ENCODE data around the gene GRID1. TPM values are rescaled to one million over a fixed set of nuclear protein-coding genes. Genes with fewer than 3 reads are reported as not detected.

Gene GRID1
- total RNA-seq, 1 experiment from 2014 or later = 0.31 TPM

- Histone ChIP-seq H3K4me3 (ENCODE audit: insufficient read depth, low read depth, low read length) (no peak overlapping the region), H3K27me3 (ENCODE audit: control insufficient read depth, insufficient read depth, low read length) (no peaks in the 10 kb centered on the region), H3K36me3 (replicated peaks; ENCODE audit: control insufficient read depth, insufficient read depth, low read length) (no peaks in the 10 kb centered on the region)
- DNase-seq = no peak
These were observed 359.4 kb downstream of the GRID1 start for GRCh38 chr10:86007171-86007570.

- Histone ChIP-seq H3K27me3 (ENCODE audit: control insufficient read depth, insufficient read depth, low read length) (no peaks in the 10 kb centered on the region), H3K4me3 (ENCODE audit: insufficient read depth, low read depth, low read length) (no peak overlapping the region), H3K36me3 (replicated peaks; ENCODE audit: control insufficient read depth, insufficient read depth, low read length) (no peaks in the 10 kb centered on the region)
- DNase-seq = no peak
These were observed 362.3 kb downstream of the GRID1 start for GRCh38 chr10:86004337-86004736.

GRCh38 chr10:86003201-86003621 is 363.4 kb downstream of the GRID1 start:
- H3K4me3 ChIP-seq (ENCODE audit: insufficient read depth, low read depth, low read length) = no peak overlapping the region
- no peaks in the 10 kb centered on the region for H3K36me3 ChIP-seq (replicated peaks; ENCODE audit: control insufficient read depth, insufficient read depth, low read length)
- H3K27me3 ChIP-seq (ENCODE audit: control insufficient read depth, insufficient read depth, low read length) = no peaks in the 10 kb centered on the region
- no peak for DNase-seq

GRCh38 chr10:86001521-86001920 is 365.1 kb downstream of the GRID1 start:
- H3K4me3 ChIP-seq (ENCODE audit: insufficient read depth, low read depth, low read length) = no peak overlapping the region
- no peak for DNase-seq
- no peaks in the 10 kb centered on the region for H3K36me3 ChIP-seq (replicated peaks; ENCODE audit: control insufficient read depth, insufficient read depth, low read length)
- H3K27me3 ChIP-seq (ENCODE audit: control insufficient read depth, insufficient read depth, low read length) = no peaks in the 10 kb centered on the region

DNA sequence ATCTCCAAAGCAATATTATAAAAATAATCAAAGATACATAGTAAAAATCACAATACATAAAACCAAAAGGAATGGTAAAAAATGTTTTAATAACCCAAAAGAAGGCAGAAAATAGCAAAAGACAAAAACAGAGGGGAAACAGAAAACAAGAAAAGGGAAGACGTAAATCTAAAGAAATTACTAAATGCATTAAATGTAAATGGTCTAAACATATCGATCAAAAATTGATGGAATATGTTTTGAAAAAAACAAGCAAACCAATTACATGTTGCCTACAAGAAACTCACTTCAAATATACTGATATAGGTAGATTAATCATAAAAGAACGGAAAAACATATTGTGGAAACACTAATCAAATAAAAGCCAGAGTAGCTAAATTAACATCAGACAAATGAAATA is 369.1 kb downstream of the GRID1 start:
- no peak overlapping the region for H3K4me3 ChIP-seq (ENCODE audit: insufficient read depth, low read depth, low read length)
- DNase-seq = no peak
- no peaks in the 10 kb centered on the region for H3K27me3 ChIP-seq (ENCODE audit: control insufficient read depth, insufficient read depth, low read length)
- H3K36me3 ChIP-seq (replicated peaks; ENCODE audit: control insufficient read depth, insufficient read depth, low read length) = no peaks in the 10 kb centered on the region

- Histone ChIP-seq H3K27me3 (ENCODE audit: control insufficient read depth, insufficient read depth, low read length) (no peaks in the 10 kb centered on the region), H3K36me3 (replicated peaks; ENCODE audit: control insufficient read depth, insufficient read depth, low read length) (no peaks in the 10 kb centered on the region), H3K4me3 (ENCODE audit: insufficient read depth, low read depth, low read length) (no peak overlapping the region)
- peak; percentile 41 for DNase-seq
These were observed 370.8 kb downstream of the GRID1 start for GRCh38 chr10:85995791-85996190.

DNA sequence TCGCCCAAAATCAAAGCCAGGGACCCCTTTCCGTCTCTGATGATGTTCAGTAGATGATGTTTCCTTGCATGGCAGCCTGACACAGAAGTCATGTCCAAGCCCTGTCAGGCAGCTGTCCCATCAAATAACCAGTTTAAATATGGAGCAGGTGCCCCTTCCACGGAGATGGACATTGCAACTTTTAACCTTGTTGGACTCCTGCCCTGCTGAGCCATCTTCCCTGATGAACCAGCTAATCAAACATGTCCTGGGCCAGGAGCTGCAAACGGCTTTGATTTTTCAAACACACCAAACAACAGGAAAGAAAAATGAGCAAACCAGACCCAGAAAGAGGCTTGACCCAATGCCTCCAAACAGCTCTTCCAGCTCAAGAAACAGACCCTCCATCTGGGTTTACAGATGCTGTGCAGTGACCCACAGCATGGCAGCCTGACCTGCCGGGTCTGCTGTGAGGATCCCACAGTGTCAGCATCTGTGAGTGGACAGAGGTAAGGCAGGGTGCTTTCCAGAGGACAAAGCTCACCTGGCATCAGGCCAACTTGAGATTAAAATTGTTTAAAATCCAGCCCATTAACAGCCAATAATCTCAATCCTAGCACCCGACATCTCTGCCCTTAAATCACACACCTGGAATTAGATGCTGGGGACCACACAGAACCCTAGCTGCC is 372.6 kb downstream of the GRID1 start:
- H3K36me3 ChIP-seq (replicated peaks; ENCODE audit: control insufficient read depth, insufficient read depth, low read length) = no peaks in the 10 kb centered on the region
- no peaks in the 10 kb centered on the region for H3K27me3 ChIP-seq (ENCODE audit: control insufficient read depth, insufficient read depth, low read length)
- DNase-seq = no peak
- H3K4me3 ChIP-seq (ENCODE audit: insufficient read depth, low read depth, low read length) = no peak overlapping the region

DNA sequence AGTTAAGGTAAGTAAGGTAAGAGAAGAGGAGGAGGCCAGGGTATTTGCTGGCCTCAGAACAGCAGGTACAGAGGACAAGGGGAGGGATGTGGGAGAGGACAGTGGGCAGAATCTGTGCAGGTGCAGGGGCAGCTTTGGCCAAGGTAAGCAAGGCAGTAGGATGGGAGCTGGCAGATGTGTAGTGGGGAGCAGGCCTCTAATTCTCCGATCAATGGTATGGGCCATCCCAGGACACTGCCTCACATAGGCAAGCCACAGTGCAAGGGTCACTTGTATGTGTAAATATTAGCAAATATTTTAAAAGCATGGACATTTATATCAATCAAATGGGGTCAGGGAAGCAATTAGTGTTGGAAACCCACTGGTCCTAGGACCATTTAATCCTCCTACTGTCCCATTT is 373.5 kb downstream of the GRID1 start:
- DNase-seq = no peak
- no peak overlapping the region for H3K4me3 ChIP-seq (ENCODE audit: insufficient read depth, low read depth, low read length)

DNA sequence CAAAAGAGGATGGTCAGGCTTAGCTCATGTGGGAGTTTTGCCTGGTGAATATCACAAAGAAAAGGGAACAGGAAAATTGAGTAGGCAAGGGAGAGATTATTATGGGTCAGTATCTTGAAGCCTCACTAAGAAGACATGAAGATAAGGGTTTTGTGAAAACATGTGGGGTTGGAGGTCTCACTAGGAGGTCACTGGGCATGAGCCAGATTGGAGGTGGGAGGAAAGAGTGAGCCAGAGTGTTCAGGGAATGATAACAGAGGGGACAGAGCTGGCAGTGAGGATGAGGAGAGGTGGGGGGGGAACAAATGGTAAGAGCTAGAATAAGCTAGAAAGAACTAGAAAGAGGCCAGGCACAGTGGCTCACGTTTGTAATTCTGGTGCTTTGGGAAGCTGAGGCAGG is 374.3 kb downstream of the GRID1 start:
- Histone ChIP-seq H3K4me3 (ENCODE audit: insufficient read depth, low read depth, low read length) (no peak overlapping the region), H3K27me3 (ENCODE audit: control insufficient read depth, insufficient read depth, low read length) (no peaks in the 10 kb centered on the region), H3K36me3 (replicated peaks; ENCODE audit: control insufficient read depth, insufficient read depth, low read length) (no peaks in the 10 kb centered on the region)
- no peak for DNase-seq

More for the DNA sequence above, 373.5 kb downstream of the GRID1 start:
- Histone ChIP-seq H3K27me3 (ENCODE audit: control insufficient read depth, insufficient read depth, low read length) (no peaks in the 10 kb centered on the region), H3K36me3 (replicated peaks; ENCODE audit: control insufficient read depth, insufficient read depth, low read length) (no peaks in the 10 kb centered on the region)

DNA sequence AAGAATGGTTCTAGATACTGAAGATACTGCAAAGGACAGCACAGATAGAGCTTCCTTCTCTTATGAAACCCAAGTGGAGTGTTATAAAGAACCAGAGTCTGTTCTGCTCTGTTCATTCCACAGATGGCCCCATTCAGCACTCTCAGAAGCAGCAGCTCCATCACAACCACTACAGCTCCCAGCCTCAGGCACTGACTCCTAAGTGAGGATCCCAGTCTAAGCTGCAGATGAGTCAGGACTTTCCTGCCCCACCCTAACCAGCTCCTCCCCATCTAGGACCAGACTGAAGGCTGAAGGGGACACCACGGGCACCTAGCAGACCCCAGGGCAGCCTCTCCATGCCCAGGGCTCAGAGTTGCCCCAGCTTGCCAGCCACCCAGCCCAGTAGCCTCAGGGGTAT is 379.8 kb downstream of the GRID1 start:
- DNase-seq = no peak
- no peak overlapping the region for H3K4me3 ChIP-seq (ENCODE audit: insufficient read depth, low read depth, low read length)
- H3K36me3 ChIP-seq (replicated peaks; ENCODE audit: control insufficient read depth, insufficient read depth, low read length) = no peaks in the 10 kb centered on the region
- H3K27me3 ChIP-seq (ENCODE audit: control insufficient read depth, insufficient read depth, low read length) = no peaks in the 10 kb centered on the region

GRCh38 chr10:85983051-85983450 is 383.5 kb downstream of the GRID1 start:
- no peak for DNase-seq
- no peak overlapping the region for H3K4me3 ChIP-seq (ENCODE audit: insufficient read depth, low read depth, low read length)

GRCh38 chr10:85979598-85979997 is 387.0 kb downstream of the GRID1 start:
- no peaks in the 10 kb centered on the region for H3K27me3 ChIP-seq (ENCODE audit: control insufficient read depth, insufficient read depth, low read length)
- H3K36me3 ChIP-seq (replicated peaks; ENCODE audit: control insufficient read depth, insufficient read depth, low read length) = no peaks in the 10 kb centered on the region
- no peak overlapping the region for H3K4me3 ChIP-seq (ENCODE audit: insufficient read depth, low read depth, low read length)
- DNase-seq = no peak

More at GRCh38 chr10:85983051-85983450, 383.5 kb downstream of the GRID1 start:
- no peaks in the 10 kb centered on the region for H3K36me3 ChIP-seq (replicated peaks; ENCODE audit: control insufficient read depth, insufficient read depth, low read length)
- no peaks in the 10 kb centered on the region for H3K27me3 ChIP-seq (ENCODE audit: control insufficient read depth, insufficient read depth, low read length)

- H3K36me3 ChIP-seq (replicated peaks; ENCODE audit: control insufficient read depth, insufficient read depth, low read length) = no peaks in the 10 kb centered on the region
- no peak overlapping the region for H3K4me3 ChIP-seq (ENCODE audit: insufficient read depth, low read depth, low read length)
- DNase-seq = no peak
- H3K27me3 ChIP-seq (ENCODE audit: control insufficient read depth, insufficient read depth, low read length) = no peaks in the 10 kb centered on the region
These were observed 387.8 kb downstream of the GRID1 start for GRCh38 chr10:85978566-85979358.

GRCh38 chr10:85977642-85978041 is 389.0 kb downstream of the GRID1 start:
- Histone ChIP-seq H3K27me3 (ENCODE audit: control insufficient read depth, insufficient read depth, low read length) (no peaks in the 10 kb centered on the region), H3K4me3 (ENCODE audit: insufficient read depth, low read depth, low read length) (no peak overlapping the region), H3K36me3 (replicated peaks; ENCODE audit: control insufficient read depth, insufficient read depth, low read length) (no peaks in the 10 kb centered on the region)
- DNase-seq = no peak

DNA sequence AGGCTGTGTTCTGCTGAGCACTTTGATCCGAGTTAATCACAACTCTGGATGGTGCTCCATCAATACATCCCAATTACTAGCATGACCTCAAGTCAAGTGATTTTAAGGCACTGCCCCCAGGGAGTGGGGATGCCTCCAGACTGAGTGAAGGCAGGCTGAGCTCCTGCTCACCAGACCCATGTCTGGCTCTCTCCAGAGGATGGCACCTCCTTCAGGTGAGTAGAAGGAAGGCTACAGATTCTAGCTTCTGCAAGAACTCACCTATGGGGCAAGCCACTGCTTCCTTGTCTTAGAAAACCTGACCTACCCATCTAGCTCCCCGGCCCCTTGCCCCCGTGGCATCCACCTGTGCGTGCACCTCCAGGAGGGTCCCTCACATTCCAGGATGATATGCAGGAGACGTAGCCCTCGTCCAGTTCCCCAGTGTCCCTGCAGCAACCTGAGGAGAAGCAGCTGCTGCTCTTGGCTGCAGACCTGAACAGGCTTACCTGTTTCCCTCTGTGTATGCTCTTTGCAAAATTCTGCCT is 390.3 kb downstream of the GRID1 start:
- H3K4me3 ChIP-seq (ENCODE audit: insufficient read depth, low read depth, low read length) = no peak overlapping the region
- no peaks in the 10 kb centered on the region for H3K36me3 ChIP-seq (replicated peaks; ENCODE audit: control insufficient read depth, insufficient read depth, low read length)
- no peaks in the 10 kb centered on the region for H3K27me3 ChIP-seq (ENCODE audit: control insufficient read depth, insufficient read depth, low read length)
- DNase-seq = peak; percentile 54
